Stimulated activated CD8-positive, alpha-beta memory T cell treated with anti-CD3 and anti-CD28 coated beads, Interleukin-12 subunit alpha, Interleukin-12 subunit beta, amount 100 ng/mL, for 1 hour (primary cell): ENCODE data around the gene PRKCB.
"Not testable (repeated sequence)": the region's sequence is repeated elsewhere in the genome, so short reads cannot be mapped to it uniquely, and the experiment has no call there.

Experiments
- DNase-seq: peaks from one replicate; pipeline ENCODE4 v3.0.0-alpha.2; 2020; ENCODE audit warnings: low read depth

PRKCB gene

GRCh38 chr16:24135624-24136565 is 300.1 kb downstream of the PRKCB start:
- no peak for DNase-seq

GRCh38 chr16:24138024-24138423 is 302.2 kb downstream of the PRKCB start:
- DNase-seq = no peak

GRCh38 chr16:24138575-24138974 is 302.8 kb downstream of the PRKCB start:
- no peak for DNase-seq

GRCh38 chr16:24139282-24139681 is 303.5 kb downstream of the PRKCB start:
- DNase-seq = no peak

GRCh38 chr16:24140730-24141129 is 304.9 kb downstream of the PRKCB start:
- no peak for DNase-seq

- DNase-seq = no peak
These were observed 305.7 kb downstream of the PRKCB start for GRCh38 chr16:24141466-24141865.

GRCh38 chr16:24141917-24142316 is 306.1 kb downstream of the PRKCB start:
- no peak for DNase-seq

- no peak for DNase-seq
These were observed 310.1 kb downstream of the PRKCB start for GRCh38 chr16:24145927-24146326.

- DNase-seq = no peak
These were observed 310.7 kb downstream of the PRKCB start for GRCh38 chr16:24146518-24146917.

GRCh38 chr16:24149102-24149501 is 313.3 kb downstream of the PRKCB start:
- no peak for DNase-seq

GRCh38 chr16:24150282-24150681 is 314.5 kb downstream of the PRKCB start:
- no peak for DNase-seq

- no peak for DNase-seq
These were observed 315.7 kb downstream of the PRKCB start for GRCh38 chr16:24151482-24151939.

GRCh38 chr16:24152048-24152447 is 316.3 kb downstream of the PRKCB start:
- DNase-seq = not testable (repeated sequence)

GRCh38 chr16:24152826-24153225 is 317.0 kb downstream of the PRKCB start:
- DNase-seq = no peak

GRCh38 chr16:24156777-24157176 is 321.0 kb downstream of the PRKCB start:
- DNase-seq = no peak

GRCh38 chr16:24163935-24164334 is 328.2 kb downstream of the PRKCB start:
- DNase-seq = no peak

GRCh38 chr16:24164416-24164815 is 328.6 kb downstream of the PRKCB start:
- DNase-seq = no peak

GRCh38 chr16:24165273-24165672 is 329.5 kb downstream of the PRKCB start:
- DNase-seq = no peak

- DNase-seq = no peak
These were observed 331.1 kb downstream of the PRKCB start for GRCh38 chr16:24166661-24167528.

- no peak for DNase-seq
These were observed 333.1 kb downstream of the PRKCB start for GRCh38 chr16:24168856-24169255.

GRCh38 chr16:24170407-24170806 is 334.6 kb downstream of the PRKCB start:
- DNase-seq = no peak

GRCh38 chr16:24174504-24174903 is 338.7 kb downstream of the PRKCB start:
- DNase-seq = no peak

GRCh38 chr16:24174957-24175356 is 339.2 kb downstream of the PRKCB start:
- DNase-seq = no peak
